Body of pancreas (tissue), 4 donors: ENCODE data around the gene NOP9.

Source experiments
- CTCF ChIP-seq, 7 experiments: fragments of 450-650 bp in 4 of 7; fragments of 200-600 bp in 3 of 7; sonication (generic) in 3 of 7; IDR thresholded peaks; one replicate each; pipeline ENCODE4 v1.5.1; 2016 to 2019; ENCODE audit warnings: antibody characterized with exemption in 7 of 7
- POLR2A ChIP-seq, 3 donors: fragments of 450-650 bp; IDR thresholded peaks; one replicate each; pipeline ENCODE4 v1.6.1; 2016; ENCODE audit warnings: antibody characterized with exemption in 3 of 3, mild to moderate bottlenecking in 2 of 3

GRCh38 chr14:24307156-24307574, 7.5 kb downstream of the NOP9 start:
- no peak for TF ChIP-seq POLR2A (IDR thresholded peaks at IDR 0.05)
- no peak for TF ChIP-seq CTCF (IDR thresholded peaks at IDR 0.05)
